OCI-LY7 (cell line): ENCODE measurements around the gene DDX50.

ENCODE experiments used
- EZH2phosphoT487 ChIP-seq: fragments of 200-600 bp; sonication (generic); IDR thresholded peaks from 2 replicates; pipeline ENCODE4 v1.6.1; 2018; ENCODE audit warnings: low read depth, borderline replicate concordance, mild to moderate bottlenecking, mixed run types, antibody characterized with exemption, low read length, moderate library complexity, mixed read lengths
- TF ChIP-seq, protein P1 (sequence below): fragments of 200-600 bp; sonication (generic); conservative IDR thresholded peaks from 2 replicates; pipeline ENCODE4 v1.5.1; 2014; ENCODE audit warnings: mild to moderate bottlenecking, antibody characterized with exemption, low read length, moderate library complexity, mixed read lengths

- TF ChIP-seq, protein P1, sequence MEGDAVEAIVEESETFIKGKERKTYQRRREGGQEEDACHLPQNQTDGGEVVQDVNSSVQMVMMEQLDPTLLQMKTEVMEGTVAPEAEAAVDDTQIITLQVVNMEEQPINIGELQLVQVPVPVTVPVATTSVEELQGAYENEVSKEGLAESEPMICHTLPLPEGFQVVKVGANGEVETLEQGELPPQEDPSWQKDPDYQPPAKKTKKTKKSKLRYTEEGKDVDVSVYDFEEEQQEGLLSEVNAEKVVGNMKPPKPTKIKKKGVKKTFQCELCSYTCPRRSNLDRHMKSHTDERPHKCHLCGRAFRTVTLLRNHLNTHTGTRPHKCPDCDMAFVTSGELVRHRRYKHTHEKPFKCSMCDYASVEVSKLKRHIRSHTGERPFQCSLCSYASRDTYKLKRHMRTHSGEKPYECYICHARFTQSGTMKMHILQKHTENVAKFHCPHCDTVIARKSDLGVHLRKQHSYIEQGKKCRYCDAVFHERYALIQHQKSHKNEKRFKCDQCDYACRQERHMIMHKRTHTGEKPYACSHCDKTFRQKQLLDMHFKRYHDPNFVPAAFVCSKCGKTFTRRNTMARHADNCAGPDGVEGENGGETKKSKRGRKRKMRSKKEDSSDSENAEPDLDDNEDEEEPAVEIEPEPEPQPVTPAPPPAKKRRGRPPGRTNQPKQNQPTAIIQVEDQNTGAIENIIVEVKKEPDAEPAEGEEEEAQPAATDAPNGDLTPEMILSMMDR = no peak
- TF ChIP-seq EZH2phosphoT487 = no peak
These were observed 21.5 kb upstream of the DDX50 start for GRCh38 chr10:68879628-68880027.
